Nephron (organoid): ENCODE results near the gene DLGAP1.
A peak's percentile ranks its signal among the peaks of the same experiment; 100 is the strongest.

Experiments used
- H3K27ac Mint-ChIP-seq, 3 experiments: 2 replicates each; pipeline ENCODE4 v1.8.0; 2020; ENCODE audit warnings: mixed read lengths in 3 of 3, mild to moderate bottlenecking in 2 of 3, moderate library complexity in 1 of 3
- H3K27me3 Mint-ChIP-seq: 2 replicates; pipeline ENCODE4 v1.8.0; 2021; ENCODE audit warnings: low read depth, mild to moderate bottlenecking, moderate library complexity, mixed read lengths
- H3K36me3 Mint-ChIP-seq: 2 replicates; pipeline ENCODE4 v1.8.0; 2020; ENCODE audit warnings: low read depth, mixed read lengths
- H3K4me1 Mint-ChIP-seq: 2 replicates; pipeline ENCODE4 v1.8.0; 2020; ENCODE audit warnings: mixed read lengths
- H3K4me3 Mint-ChIP-seq, 3 experiments: 2 replicates each; pipeline ENCODE4 v1.8.0; 2020; ENCODE audit warnings: mild to moderate bottlenecking in 3 of 3, mixed read lengths in 3 of 3, moderate library complexity in 2 of 3
- H3K9me3 Mint-ChIP-seq: 2 replicates; pipeline ENCODE4 v1.8.0; 2020; ENCODE audit warnings: mixed read lengths
- CTCF ChIP-seq, 3 experiments: fragments of 200-600 bp; sonication (generic); IDR thresholded peaks; one replicate each; pipeline ENCODE4 v1.5.0; 2021; ENCODE audit warnings: antibody characterized with exemption in 3 of 3; ENCODE audit not compliant: unreplicated experiment in 3 of 3

The DLGAP1 gene

GRCh38 chr18:4107049-4107467 lies 348.0 kb downstream of the DLGAP1 start:
- Mint-ChIP-seq H3K4me3 (no peak overlapping the region), H3K36me3 (no peaks in the 10 kb centered on the region), H3K27me3 (no peaks in the 10 kb centered on the region), H3K4me1 (peaks cover 5% of the 10 kb centered on the region), H3K9me3 (no peaks in the 10 kb centered on the region), H3K27ac (no peak overlapping the region)
- TF ChIP-seq CTCF (IDR thresholded peaks at IDR 0.05; ENCODE audit: unreplicated experiment in 3 of 3) = no peak

GRCh38 chr18:4106407-4107033 lies 348.6 kb downstream of the DLGAP1 start:
- H3K4me3 Mint-ChIP-seq = peak overlapping the region in 1 of 3 experiments; percentile 35
- no peaks in the 10 kb centered on the region for H3K9me3 Mint-ChIP-seq
- peak overlapping the region in 1 of 3 experiments; percentile 19 for H3K27ac Mint-ChIP-seq
- no peaks in the 10 kb centered on the region for H3K36me3 Mint-ChIP-seq
- peak; percentile 79 to 86 (median 86) for TF ChIP-seq CTCF (IDR thresholded peaks at IDR 0.05; ENCODE audit: unreplicated experiment in 3 of 3)
- H3K4me1 Mint-ChIP-seq = peaks cover 5% of the 10 kb centered on the region
- no peaks in the 10 kb centered on the region for H3K27me3 Mint-ChIP-seq

- peaks cover 5% of the 10 kb centered on the region for H3K4me1 Mint-ChIP-seq
- H3K4me3 Mint-ChIP-seq = no peak overlapping the region
- TF ChIP-seq CTCF (IDR thresholded peaks at IDR 0.05; ENCODE audit: unreplicated experiment in 3 of 3) = no peak
- H3K27me3 Mint-ChIP-seq = no peaks in the 10 kb centered on the region
- H3K36me3 Mint-ChIP-seq = no peaks in the 10 kb centered on the region
- H3K9me3 Mint-ChIP-seq = peaks cover 8% of the 10 kb centered on the region
- H3K27ac Mint-ChIP-seq = no peak overlapping the region
Observed at GRCh38 chr18:4102901-4103300, 352.2 kb downstream of the DLGAP1 start.

DNA sequence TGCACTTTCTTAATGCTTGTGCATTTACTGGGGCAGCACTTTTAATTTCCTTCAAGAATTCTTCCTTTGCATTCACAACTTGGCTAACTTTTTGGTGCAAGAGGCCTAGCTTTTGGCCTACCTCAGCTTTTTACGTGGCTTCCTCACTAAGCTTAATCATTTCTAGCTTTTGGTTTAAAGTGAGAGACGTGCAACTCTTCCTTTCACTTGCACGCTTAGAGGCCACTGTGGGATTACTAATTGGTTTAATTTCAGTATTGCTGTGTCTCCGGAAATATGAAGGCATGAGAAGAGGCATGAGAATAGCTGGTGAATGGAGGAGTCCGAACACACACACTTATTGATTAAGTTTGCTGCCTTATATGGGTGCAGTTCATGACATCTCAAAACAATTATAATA lies 354.1 kb downstream of the DLGAP1 start:
- Mint-ChIP-seq H3K4me1 (peaks cover 5% of the 10 kb centered on the region), H3K27me3 (no peaks in the 10 kb centered on the region), H3K9me3 (peaks cover 8% of the 10 kb centered on the region), H3K4me3 (no peak overlapping the region), H3K27ac (no peak overlapping the region), H3K36me3 (no peaks in the 10 kb centered on the region)
- no peak for TF ChIP-seq CTCF (IDR thresholded peaks at IDR 0.05; ENCODE audit: unreplicated experiment in 3 of 3)

DNA sequence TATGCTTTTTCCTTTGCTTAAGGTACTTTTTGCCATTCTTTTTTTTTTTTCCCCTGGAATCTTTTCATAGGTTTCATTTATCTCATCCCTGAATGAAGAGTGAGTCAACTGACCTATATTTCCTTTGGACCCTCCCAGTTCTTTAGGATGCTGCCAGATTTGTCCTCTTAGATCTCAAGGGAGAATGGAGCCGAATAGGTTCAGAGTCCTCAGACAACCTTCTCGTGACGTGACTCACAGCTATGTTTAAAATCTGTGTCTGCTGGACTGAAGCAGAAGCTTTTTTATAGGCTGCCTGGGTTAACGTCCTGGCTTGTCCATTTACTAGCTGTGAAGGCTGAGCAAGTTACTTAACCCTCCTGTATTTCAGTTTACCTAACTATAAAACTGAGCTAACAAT lies 358.6 kb downstream of the DLGAP1 start:
- Mint-ChIP-seq H3K27me3 (no peaks in the 10 kb centered on the region), H3K36me3 (no peaks in the 10 kb centered on the region), H3K4me1 (no peaks in the 10 kb centered on the region), H3K9me3 (peaks cover 11% of the 10 kb centered on the region), H3K27ac (no peak overlapping the region), H3K4me3 (no peak overlapping the region)
- no peak for TF ChIP-seq CTCF (IDR thresholded peaks at IDR 0.05; ENCODE audit: unreplicated experiment in 3 of 3)

DNA sequence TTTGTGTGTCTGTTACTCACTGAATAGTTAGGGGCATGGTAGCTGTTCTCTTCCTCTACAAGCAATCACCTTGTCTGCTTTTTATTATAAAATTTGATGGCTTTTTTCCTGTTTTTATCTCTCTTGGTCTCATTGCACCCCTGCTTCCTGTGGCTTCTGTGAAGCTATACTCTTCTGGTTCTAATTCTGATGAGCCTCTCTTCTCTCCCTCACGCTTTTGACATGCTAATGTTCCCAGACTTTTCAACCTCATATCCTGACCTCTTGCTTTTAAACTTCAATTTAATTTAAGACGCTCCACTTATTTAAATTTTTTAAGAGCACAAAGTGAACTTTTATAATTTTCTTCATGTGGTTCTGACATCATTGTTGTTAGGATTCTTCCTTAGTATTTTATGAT lies 361.4 kb downstream of the DLGAP1 start:
- no peaks in the 10 kb centered on the region for H3K27me3 Mint-ChIP-seq
- no peak overlapping the region for H3K27ac Mint-ChIP-seq
- H3K4me1 Mint-ChIP-seq = no peaks in the 10 kb centered on the region
- TF ChIP-seq CTCF (IDR thresholded peaks at IDR 0.05; ENCODE audit: unreplicated experiment in 3 of 3) = no peak
- no peak overlapping the region for H3K4me3 Mint-ChIP-seq
- peaks cover 13% of the 10 kb centered on the region for H3K9me3 Mint-ChIP-seq
- no peaks in the 10 kb centered on the region for H3K36me3 Mint-ChIP-seq
